K562 (cell line): Measurements from ENCODE around the gene TRA2B. TPM values are rescaled to one million over a fixed set of nuclear protein-coding genes. Genes with fewer than 3 reads are reported as not detected.

Experiments used
- ARID3B ChIP-seq: fragments of 250-450 bp; sonication (Bioruptor Pico); IDR thresholded peaks from 2 replicates; pipeline ENCODE4 v1.4.0; 2020; ENCODE audit warnings: borderline replicate concordance
- MAFK ChIP-seq: IDR thresholded peaks from 2 replicates; pipeline ENCODE4 v1.6.1; 2011; ENCODE audit warnings: low read length, improper control_type of control experiment
- MNT ChIP-seq, 2 experiments: fragments of 450-650 bp; conservative IDR thresholded peaks; 2 replicates each; pipeline ENCODE4 v1.6.1; 2017; ENCODE audit warnings: mild to moderate bottlenecking in 2 of 2, moderate library complexity in 2 of 2
- POLR2B ChIP-seq: fragments of 450-650 bp; IDR thresholded peaks from 2 replicates; pipeline ENCODE4 v1.6.1; 2018; ENCODE audit warnings: low read depth; ENCODE audit not compliant: partially characterized antibody
- ZNF512 ChIP-seq: IDR thresholded peaks from 2 replicates; pipeline ENCODE4 v1.6.1; 2016; ENCODE audit warnings: missing genetic modification characterization, missing compliant biosample characterization
- ZNF740 ChIP-seq, 3 experiments: fragments of 200-800 bp in 1 of 3; sonication (Bioruptor generic) in 1 of 3; sonication (generic) in 1 of 3; formaldehyde crosslinking in 1 of 3; IDR thresholded peaks; 2 replicates each; pipeline versions ENCODE4 v1.6.1 to v1.8.0; 2016 to 2022; ENCODE audit warnings: mild to moderate bottlenecking in 2 of 3, missing compliant biosample characterization in 2 of 3, missing genetic modification characterization in 2 of 3, missing genetic modification reagents in 1 of 3
- polyA plus RNA-seq, 8 experiments: library from polyadenylated mRNA; depleted of rRNA in 4 of 8; stranded (reverse) in 5 of 8; unstranded in 3 of 8; fragments of >200 nt; fragmentation: Nextera tagmentation in 2 of 8; fragmentation: Illumina TruSeq in 1 of 8; extraction: Ambion mirVana in 2 of 8; extraction: Trizol in 1 of 8; gene quantifications; 2 replicates each; pipeline versions ENCODE4 v1.2.1 to v1.2.3, GENCODE V29; 2011 to 2014; ENCODE audit warnings: inconsistent platforms in 1 of 8, missing spikeins in 1 of 8
- total RNA-seq, 7 experiments: library from RNA; depleted of rRNA in 6 of 7; stranded (reverse); fragments of >200 nt in 6 of 7; fragmentation: Illumina TruSeq in 2 of 7; extraction: Trizol in 2 of 7; gene quantifications; 2 replicates each; pipeline versions ENCODE4 v1.2.1 to v1.2.3, GENCODE V29; 2011 to 2021; ENCODE audit warnings: low replicate concordance in 1 of 7

Gene TRA2B
- total and polyA plus RNA-seq, 9 of the 15 experiments (the other 6 are each of a cell fraction or from before 2014, with no cell fraction given), result 105 to 411 (median 278) TPM

GRCh38 chr3:185959609-185960521 lies 22.1 kb upstream of the TRA2B start (continued):
- TF ChIP-seq ZNF740 (CRISPR knock-in tag; IDR thresholded peaks at IDR 0.05) (no peak), ZNF740 (tag; IDR thresholded peaks at IDR 0.05) (no peak), MNT (conservative IDR thresholded peaks at IDR 0.05) (0 out of 4 replicates have a peak, but pooled peaks of 1 of the 2 experiments have one; percentile 23), MAFK (peak; percentile 45; the same call in 1 of the 2 replicates), POLR2B (peak; percentile 15), ARID3B (CRISPR knock-in tag) (no peak), ZNF512 (peak; percentile 68)
